CD4-positive, alpha-beta T cell treated with Interleukin-15 for 1 hour (primary cell): ENCODE measurements around the gene BBS9.
"Not testable (repeated sequence)": the region's sequence is repeated elsewhere in the genome, so short reads cannot be mapped to it uniquely, and the experiment has no call there.

Source experiments
- DNase-seq: peaks from one replicate; pipeline ENCODE4 v3.0.0-alpha.2; 2020

Gene BBS9

DNA sequence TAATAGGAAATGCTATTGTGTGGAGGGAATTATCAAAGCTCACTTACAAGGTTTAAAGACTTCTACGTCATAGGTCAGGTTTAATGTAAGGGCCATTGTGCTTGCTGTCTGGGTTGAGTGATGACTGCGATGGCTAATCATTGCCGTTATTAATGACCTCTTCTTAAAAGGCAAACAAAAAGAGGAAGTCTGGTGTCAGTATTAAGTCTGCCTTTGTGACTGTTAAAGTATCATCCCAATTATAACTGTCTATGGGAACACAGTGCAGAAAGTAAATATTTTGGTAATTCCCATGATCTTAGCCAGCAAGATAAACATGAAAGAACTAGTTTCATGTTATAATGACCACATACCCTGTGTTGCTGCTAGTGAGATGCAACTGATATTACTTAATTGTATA, 382.4 kb downstream of the BBS9 start:
- no peak for DNase-seq

DNA sequence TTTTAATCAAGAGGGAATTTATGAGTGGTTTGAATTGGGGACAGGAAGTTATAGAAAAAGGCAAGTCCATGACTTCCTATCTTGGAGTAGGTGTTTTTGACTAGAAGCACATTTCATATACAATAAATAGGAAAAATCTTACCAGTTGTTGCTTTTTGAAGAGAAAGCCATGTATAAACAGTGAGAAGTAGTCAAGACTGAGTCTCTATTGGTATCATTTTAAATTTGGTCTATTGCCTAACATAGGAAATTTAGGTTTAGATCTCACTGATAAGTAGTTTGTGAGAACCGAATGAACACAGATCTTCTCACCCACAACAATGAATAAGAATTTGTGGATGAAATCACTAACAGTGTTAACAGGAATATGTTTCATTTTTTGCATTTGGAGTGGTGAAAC, 387.2 kb downstream of the BBS9 start:
- no peak for DNase-seq

DNA sequence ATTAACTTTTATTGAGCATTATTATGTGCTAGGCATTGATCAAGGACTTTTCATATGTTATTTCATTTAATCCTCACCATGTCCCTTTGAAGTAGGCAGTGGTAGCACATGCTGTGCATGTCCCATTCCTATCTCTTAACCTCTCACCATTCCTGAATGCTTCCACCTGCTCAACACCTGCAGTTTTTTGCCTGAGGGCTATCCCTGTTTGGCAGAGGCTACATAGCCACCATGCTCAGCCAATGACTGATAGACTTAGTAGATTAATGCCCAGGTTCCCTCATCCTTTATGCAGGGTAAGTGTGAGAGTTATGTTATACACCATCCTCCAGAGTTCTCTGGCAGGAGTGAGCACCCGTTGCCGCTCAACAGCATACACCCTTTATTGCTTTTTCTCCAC, 387.8 kb downstream of the BBS9 start:
- no peak for DNase-seq

DNA sequence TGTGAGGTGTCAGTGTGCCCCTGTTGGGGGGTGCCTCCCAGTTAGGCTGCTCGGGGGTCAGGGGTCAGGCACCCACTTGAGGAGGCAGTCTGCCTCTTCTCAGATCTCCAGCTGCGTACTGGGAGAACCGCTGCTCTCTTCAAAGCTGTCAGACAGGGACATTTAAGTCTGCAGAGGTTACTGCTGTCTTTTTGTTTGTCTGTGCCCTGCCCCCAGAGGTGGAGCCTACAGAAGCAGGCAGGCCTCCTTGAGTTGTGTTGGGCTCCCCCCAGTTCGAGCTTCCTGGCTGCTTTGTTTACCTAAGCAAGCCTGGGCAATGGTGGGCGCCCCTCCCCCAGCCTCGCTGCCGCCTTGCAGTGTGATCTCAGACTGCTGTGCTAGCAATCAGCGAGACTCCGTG, 397.6 kb downstream of the BBS9 start:
- DNase-seq, result not testable (repeated sequence)

DNA sequence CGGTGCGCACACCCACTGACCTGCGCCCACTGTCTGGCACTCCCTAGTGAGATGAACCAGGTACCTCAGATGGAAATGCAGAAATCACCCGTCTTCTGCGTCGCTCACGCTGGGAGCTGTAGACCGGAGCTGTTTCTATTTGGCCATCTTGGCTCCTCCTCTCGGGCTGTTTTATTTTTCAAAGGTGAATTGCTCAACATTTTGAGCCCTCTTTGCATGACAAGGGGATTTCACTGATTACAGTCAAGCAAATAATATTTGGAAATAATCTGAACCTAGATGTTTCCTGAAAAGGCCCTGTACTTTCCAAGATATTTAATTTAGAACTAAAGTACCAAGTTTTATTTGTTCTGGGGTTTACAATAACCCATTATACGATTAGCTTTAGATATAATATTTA, 398.2 kb downstream of the BBS9 start:
- DNase-seq, result not testable (repeated sequence)

DNA sequence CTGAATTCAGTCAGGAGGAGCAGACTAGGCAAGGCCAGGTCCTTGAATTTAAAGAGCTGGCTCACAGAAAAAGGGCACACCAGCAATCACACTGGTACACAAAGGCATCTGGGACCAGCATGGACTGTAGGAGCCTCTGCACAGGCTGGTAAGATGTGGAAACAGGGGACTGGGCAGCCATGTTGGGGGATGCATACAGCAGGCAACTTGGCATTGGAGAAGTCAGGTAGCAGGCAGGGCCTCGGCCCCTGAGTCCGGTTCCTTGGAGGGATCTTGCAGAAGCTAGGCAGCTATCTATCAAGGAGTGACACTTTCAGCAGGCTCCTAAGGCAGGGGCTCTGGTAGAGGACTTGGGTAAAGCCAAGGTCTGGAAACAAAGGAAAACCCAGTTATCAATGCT, 399.7 kb downstream of the BBS9 start:
- DNase-seq, result no peak

DNA sequence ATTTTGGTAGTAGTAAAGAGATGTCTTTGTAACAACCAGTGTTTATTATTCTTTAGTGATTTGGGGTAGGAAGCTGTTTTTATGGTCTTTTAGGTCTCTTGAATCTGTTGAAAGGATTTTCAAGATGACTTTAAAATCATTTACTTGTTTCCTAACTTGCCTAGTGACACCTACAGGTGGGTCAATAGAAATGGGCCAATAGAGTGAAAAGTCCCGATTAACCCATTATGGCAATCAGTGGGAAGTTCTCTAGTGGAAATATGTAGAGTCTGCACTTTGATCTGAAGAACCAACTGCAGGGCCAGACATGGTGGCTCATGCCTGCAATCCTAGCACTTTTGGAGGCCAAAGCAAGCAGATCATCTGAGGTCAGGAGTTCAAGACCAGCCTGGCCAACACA, 401.3 kb downstream of the BBS9 start:
- no peak for DNase-seq

DNA sequence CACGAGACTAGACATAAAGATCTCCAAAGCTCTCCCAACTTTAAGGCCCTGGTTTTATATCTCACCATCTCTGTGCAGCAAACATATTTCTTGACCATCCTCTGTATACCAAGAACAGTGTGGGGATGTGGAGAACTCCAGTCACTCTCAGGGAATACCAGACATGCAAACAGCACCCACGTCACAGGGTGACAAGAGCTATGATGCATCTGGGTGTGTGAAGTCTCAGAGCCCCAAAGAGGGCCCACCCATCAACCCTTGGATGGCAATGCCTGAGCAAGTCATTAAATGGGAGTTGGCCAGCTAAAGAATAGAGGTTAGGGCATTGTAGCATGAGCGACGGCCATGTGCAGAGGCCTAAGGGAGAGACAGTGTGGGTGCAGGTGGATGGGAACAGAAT, 402.5 kb downstream of the BBS9 start:
- DNase-seq, result no peak

DNA sequence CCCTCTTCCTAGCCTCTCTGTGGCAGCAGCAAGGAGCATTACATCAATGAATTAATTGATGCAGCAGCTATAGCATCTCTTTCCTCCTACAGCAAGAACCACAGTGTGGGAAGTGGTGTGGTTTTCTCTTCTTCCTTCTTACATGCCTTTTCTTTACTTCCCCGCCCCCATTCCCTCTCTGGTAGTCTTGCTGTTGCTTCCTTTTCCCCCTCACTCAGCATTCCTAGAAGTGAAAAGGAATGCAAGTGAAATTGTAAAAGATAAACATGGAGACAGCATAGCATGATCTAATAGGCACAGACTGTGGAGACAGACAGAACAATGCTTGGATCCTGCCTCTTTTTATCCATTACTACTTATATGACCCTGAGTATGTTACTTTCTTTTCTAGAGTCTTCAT, 405.5 kb downstream of the BBS9 start:
- no peak for DNase-seq

DNA sequence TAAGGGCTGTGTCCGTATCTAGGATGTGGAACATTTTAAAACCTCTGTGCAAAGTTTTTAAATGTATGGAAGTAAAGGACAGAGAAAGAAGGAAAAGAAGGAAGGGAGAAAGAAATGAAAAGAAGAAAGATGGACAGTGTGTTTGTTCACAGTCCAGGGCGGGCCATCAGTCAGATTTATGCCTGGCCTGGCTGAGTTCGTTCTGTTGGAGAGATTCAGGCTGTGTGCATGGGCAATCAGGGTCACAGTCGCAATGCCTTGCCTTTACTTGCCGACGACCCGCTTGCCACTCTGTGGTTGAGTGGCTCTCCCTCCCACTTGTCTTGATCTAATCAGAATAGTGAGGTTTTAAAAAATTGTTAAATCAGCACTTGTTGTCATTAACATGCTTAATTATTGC, 406.6 kb downstream of the BBS9 start:
- DNase-seq, result no peak

DNA sequence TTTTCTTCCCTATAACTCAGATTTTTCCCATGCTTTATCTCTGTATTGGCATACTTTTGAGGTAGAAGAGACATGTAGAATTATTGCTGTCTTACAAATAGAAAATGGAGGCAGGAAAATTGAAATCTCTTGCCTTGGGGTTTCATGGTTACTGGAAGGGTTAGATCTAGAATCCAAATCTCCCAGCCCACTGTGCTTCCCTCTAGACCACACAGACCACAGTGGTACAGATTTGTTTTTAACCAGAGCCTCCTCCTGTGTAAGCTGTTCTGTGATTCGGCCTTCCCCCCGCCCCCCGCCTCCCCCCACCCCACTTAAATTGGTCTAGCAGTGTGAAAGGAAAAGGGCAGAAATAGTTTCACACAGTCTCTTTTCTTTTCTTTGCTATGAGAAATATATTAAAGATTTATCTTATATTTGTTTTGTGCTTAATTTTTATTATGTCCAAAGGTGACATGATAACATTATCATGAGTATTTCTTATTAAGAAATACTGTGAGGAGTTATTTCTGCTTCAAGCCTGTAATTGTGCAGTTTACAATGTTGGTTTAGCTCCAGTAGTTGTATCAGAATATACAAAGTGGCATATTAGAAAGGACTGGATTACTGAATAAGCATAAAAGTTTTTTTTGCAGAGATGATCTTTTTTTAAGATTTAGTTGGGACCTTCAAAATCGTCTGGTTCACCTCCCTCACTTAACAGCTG, 407.2 kb downstream of the BBS9 start:
- no peak for DNase-seq

DNA sequence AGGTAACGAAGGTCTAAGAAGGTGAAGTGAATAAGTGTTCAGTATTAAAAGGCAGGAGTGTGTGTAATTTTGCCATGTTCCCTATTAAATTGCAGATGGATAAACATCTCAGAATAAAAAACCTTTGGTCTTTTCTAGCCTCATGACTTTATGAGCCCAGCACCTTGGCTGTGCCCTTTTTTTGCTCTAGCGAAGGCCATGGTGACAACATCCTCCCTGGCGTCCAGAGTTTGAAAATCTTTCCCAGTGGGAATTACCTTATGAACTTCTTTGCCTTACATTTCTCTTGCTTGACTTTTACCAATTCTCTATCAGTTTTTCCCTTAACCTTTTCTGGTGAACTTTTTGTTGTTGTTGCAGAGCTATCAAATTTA, 407.7 kb downstream of the BBS9 start:
- DNase-seq, result no peak

DNA sequence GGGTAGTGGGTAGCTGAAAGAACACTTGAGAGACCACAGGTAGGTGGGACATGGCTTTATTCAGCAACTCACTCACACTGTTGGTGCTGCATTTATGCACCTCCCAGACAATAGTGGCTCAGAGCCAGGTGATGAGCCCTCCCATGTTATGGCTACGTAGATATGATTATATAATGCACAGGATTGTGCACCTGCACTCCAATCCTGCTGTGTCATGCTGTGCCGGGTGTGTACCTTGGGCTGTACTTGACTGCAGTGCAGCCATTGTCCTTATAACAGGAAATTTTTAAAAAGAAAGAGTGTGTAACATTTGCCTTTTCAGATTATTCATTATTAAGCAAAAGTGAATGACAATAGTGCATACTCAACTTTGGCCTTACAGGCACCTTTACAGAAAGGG, 409.8 kb downstream of the BBS9 start:
- no peak for DNase-seq

DNA sequence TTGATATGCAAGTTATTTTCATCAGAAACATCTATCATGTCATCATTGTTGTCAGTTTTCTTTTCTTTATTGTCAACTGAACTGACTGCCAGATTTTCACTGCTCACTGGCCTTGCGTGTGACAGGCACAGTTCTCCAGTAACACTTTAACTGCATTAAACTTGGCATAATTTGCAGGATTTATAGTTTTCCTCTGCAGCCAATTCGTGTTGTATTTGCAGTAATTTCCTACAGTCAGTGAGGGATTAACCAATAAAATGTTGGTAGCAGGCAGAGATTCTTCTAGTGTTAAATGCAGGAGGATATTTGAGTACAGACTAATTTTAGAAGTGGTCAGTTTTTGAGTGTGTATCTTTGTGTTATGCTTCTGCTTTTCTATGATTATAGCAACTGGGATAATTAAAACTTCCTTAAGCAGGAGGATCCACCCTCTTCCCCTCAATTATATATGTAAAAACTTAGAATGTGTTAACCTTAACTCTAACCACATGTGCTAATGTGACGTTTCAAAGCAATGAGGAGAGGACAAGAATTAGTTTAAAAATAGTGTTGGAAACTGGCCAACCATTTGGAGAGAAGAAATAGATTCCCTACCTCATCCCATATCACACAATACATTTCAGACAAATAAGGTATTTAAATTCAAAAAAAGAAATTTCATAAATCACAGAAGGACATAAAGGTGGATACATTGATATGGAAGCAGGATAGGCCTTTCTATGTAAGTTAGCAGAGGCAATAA, 410.5 kb downstream of the BBS9 start:
- no peak for DNase-seq

DNA sequence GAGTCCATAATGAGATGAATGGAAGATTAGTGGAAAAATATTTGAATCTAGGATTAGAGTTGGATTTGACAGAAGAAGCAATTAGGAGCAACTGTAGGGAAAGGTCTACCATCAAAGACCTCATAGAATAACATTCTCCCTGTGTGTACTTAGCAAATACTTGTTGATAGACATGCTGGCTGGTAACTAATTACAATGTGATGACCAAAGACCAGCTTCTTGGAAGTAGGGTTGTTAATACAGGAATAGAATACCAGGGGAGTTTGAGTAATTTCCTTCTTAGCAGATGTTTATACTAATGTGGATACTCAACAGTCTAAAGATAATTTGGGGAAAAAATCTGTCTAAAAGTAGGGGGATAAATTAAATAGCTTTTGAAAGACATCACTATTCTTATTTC, 418.5 kb downstream of the BBS9 start:
- DNase-seq, result no peak

DNA sequence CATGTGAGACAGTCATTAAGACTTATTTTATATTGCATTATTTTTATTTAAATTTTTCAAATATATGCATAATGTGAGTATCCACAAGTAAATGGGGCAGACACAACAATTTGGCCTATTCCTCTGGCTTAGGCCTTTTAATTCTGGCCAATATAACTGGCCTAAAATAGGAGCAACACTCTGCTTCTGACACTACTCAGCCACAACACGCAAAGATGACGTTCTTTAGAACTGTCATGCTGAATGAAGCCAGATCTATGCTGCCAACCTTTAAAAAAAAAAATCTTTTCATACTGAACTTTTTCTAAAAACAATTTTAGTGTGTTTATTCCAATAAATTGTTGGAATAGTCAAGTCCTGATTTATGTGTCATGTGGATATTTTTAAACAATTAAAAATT, 421.0 kb downstream of the BBS9 start:
- no peak for DNase-seq

DNA sequence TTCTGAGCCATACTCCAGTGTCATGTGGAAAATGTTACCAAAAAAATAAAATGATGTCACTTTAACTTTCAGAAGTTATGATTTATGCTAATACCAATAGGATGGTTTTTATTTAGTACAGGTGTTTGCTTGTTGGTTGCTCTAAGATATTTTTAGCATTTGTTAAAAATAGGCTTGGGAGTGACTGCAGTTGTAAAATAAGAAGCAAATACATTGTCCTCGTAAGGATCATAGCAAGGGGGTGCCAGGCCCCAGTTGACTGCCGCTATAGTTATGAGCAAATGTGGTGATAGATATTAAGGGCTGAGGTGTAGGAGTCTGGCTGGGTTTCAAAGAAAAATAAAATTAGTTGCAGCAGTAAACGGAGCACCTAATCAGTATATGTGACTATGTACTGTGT, 421.6 kb downstream of the BBS9 start:
- no peak for DNase-seq

DNA sequence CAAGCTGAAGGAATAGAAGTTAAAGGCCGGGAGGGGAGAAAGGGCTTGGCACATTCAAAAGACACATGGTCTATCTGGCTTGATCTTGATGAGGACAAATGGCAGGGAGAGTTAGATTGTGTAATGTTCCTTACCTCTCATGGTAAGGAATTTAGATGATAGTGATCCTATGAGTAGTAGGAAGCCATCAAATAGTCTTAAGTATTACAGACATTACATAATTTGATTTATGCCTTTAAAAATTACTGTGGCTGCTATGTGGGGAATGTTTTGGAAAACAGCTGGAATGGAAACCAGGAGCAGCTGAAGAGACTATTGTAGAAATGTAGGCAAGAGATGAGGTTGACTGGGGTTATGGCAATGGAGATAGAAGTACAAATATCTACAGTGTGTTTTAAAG, 424.7 kb downstream of the BBS9 start:
- DNase-seq, result no peak

DNA sequence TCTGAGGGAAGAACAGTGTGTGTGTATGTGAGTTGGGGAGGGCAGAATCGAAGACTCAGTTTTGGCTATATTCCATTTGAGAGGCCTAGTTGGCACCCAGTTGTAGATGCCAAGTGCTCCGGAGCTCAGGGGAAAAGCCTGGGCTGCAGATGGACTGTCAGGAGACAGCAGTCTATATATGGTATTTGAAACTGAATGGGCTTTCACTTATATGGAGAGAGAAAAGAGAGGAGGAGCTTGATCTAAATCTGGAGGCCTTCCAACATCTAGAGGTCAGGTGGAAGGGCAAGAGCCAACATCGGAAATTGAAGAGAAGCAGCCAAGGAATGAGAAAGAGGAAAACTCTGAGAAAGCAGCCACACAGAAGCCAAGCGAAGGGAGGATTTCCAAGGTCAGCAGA, 425.2 kb downstream of the BBS9 start:
- DNase-seq, result no peak

DNA sequence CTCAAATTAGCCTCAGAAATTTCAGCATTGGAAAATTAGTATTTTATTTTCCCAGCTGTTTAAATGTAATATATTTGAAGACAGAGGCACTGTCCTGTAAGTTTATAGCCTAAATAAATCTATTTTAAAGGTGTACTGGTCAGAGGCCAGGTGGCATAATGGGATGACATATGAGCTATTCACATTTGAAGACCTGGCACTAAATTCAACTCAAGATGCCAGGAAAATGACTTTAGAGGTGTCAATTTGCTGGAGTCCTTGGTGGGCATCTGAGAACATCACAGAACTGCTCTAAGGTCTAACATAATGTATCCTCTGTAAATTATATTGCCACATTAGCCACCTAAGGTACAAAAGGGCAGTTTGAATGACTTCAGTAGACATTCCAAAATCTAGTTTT, 427.1 kb downstream of the BBS9 start:
- no peak for DNase-seq

DNA sequence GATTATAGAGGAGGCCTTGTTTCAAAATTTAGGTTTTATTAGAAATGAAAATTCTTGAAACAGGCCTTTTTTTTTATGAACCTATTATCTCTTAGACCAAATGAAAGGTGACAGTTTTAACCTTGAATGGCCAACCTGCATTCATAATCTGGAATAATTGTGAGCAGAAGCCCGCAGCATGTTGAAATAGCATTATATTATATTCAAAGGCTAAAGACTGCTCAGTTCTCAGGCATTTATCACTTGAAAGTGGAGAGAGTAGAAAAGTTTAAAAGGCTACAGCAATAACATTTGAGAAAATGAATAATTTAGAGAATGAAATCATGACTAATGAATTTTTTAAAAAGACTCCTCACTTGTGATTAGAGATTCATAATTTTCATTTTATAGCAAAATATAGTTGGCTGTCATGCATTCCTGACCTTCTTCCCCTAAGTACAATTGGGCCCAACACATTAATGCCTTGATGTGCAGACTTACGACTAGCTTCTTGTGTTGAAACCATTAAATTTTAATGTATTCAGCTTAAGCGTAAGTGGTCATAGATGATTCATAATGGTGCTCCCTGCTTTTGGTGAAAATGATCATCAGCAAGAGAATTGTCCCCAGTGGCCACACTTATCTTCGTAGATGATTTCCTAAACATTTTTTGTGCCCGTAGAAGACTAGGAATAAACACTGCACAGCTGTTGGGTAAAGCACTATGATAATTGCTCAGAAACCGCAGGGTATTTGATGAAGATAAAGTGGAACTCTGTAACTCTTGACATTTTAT, 429.4 kb downstream of the BBS9 start:
- no peak for DNase-seq

DNA sequence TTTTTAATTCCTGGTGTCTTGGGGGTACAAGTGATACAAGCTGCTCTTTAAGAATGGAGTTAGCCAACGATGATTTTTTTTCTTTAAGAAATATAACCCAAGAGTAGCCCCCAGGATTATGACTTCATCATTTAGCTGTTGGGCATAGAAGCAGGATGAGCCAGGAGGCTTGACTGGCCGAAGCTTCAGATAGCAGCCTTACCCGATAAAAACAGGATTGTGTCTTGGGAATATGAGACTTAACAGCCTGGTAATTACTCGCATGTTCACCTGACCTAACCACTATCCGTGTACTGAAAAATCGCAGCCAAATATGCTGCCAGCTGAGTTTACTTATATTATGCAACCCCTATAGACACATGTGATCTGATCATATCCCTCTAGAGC, 430.0 kb downstream of the BBS9 start:
- no peak for DNase-seq

DNA sequence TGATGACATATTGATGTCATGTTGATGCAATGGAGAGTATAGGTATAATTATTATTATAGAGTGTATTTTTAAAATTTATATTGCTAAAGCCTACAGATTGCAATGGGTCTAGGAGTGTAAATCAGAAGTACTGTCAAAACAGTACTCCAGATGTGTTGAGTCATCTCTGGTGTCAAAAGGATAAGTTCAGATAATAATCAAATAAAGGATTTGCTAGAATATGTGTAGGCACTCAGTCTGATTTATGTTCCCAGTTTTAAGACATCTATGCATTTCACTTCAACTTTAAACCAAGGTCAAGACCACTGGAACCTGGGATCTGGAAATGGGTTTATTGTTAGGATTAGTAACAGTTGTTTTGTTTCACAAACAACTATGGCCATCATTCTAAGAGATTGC, 433.6 kb downstream of the BBS9 start:
- no peak for DNase-seq

DNA sequence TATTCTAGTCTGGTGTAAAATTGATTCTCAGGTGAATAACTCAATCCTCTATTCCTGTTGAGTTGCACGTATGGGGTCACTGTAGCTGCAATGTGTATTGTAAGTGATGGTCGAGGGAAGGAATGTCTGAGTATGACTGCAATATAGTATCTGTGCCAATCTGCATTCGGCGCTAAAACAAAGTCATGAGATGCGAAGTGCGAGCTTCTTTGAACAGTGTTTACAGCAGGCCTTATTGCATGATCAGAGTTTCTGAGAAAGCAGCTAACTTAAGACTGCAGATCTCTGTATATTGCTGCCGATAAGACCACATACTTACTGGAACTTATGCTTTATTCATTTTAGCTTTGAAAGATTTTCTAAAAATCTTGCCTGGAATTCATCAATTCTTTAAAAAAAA, 434.3 kb downstream of the BBS9 start:
- DNase-seq, result no peak
